ENCODE measurements around the gene KNCN.

DNA sequence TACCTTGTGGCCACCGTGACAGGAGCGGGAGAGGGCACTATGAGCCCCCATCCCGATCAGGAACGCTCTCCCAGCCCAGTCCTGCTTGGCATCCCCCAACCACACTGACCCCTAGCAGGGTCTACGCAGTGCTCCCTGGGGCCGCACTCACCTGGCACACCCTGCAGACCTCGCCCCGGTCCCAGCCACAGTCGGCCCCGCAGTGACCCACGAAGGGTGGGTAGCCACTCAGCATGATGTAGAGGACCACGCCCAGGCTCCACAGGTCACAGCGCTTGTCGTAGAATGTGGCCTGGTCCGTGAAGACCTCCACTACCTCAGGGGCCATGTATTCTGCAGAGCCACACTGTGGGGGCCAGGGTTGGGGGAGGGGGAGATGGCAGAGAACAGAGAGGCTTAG is 11.1 kb upstream of the KNCN start:
- TF ChIP-seq, protein P1, sequence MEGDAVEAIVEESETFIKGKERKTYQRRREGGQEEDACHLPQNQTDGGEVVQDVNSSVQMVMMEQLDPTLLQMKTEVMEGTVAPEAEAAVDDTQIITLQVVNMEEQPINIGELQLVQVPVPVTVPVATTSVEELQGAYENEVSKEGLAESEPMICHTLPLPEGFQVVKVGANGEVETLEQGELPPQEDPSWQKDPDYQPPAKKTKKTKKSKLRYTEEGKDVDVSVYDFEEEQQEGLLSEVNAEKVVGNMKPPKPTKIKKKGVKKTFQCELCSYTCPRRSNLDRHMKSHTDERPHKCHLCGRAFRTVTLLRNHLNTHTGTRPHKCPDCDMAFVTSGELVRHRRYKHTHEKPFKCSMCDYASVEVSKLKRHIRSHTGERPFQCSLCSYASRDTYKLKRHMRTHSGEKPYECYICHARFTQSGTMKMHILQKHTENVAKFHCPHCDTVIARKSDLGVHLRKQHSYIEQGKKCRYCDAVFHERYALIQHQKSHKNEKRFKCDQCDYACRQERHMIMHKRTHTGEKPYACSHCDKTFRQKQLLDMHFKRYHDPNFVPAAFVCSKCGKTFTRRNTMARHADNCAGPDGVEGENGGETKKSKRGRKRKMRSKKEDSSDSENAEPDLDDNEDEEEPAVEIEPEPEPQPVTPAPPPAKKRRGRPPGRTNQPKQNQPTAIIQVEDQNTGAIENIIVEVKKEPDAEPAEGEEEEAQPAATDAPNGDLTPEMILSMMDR (IDR thresholded peaks at IDR 0.05): no peak
- TF ChIP-seq POLR2A (IDR thresholded peaks at IDR 0.05): no peak
